Muscle of back (tissue), 11 donors: Measurements from ENCODE around the gene PERCC1. TPM values are rescaled to one million over a fixed set of nuclear protein-coding genes. Genes with fewer than 3 reads are reported as not detected.
A peak's percentile ranks its signal among the peaks of the same experiment; 100 is the strongest.

Experiments
- DNase-seq, 3 donors: peaks; one replicate each; pipeline versions ENCODE4 v3.0.0 to v3.0.0-alpha.2; 2013
- polyA plus RNA-seq, 10 donors: library from polyadenylated mRNA; unstranded; fragments of 120-200 nt; gene quantifications; one replicate each; pipeline ENCODE4 v1.2.1, GENCODE V29; 2013; ENCODE audit not compliant: insufficient read length in 10 of 10

Gene PERCC1
- polyA plus RNA-seq, 10 donors, result 0.18 to 0.29 (median 0.19) TPM; not detected in 7

GRCh38 chr16:1408171-1408837 is 22.6 kb upstream of the PERCC1 start:
- peak; percentile 84 to 95 (median 87) for DNase-seq

- DNase-seq, result no peak
These were observed 18.0 kb upstream of the PERCC1 start for GRCh38 chr16:1412847-1413246.

GRCh38 chr16:1413684-1414531 is 17.0 kb upstream of the PERCC1 start:
- DNase-seq, result peak; percentile 22 to 71 (median 40)

GRCh38 chr16:1414532-1415260 is 16.2 kb upstream of the PERCC1 start, which contains the start of gene UNKL:
Gene UNKL, minus strand, starts transcription at chr16:1414704. Its CDS starts 13 bp downstream, at chr16:1414691.
- DNase-seq, result peak; percentile 30 to 80 (median 73)

GRCh38 chr16:1416521-1416941 is 14.3 kb upstream of the PERCC1 start:
- no peak for DNase-seq

- no peak for DNase-seq
These were observed 10.8 kb upstream of the PERCC1 start for GRCh38 chr16:1420111-1420539.

GRCh38 chr16:1422076-1422475 is 8.8 kb upstream of the PERCC1 start:
- DNase-seq, result no peak

- no peak for DNase-seq
These were observed 6.8 kb upstream of the PERCC1 start for GRCh38 chr16:1424028-1424427.

- DNase-seq, result no peak
These were observed 5.1 kb upstream of the PERCC1 start for GRCh38 chr16:1425616-1426370.

- DNase-seq, result no peak
These were observed 4.0 kb upstream of the PERCC1 start for GRCh38 chr16:1426734-1427471.

GRCh38 chr16:1427473-1428461 is 3.1 kb upstream of the PERCC1 start:
- DNase-seq, result no peak

GRCh38 chr16:1428511-1428910 is 2.4 kb upstream of the PERCC1 start:
- peak in 1 of 3 donors; percentile 62 for DNase-seq

GRCh38 chr16:1429012-1429411 is 1.9 kb upstream of the PERCC1 start:
- no peak for DNase-seq

- DNase-seq, result no peak
These were observed 1.2 kb upstream of the PERCC1 start for GRCh38 chr16:1429631-1430030.

- no peak for DNase-seq
These were observed 592 bp upstream of the PERCC1 start for GRCh38 chr16:1430214-1430758.

GRCh38 chr16:1431497-1432270 is 806 bp downstream of the PERCC1 start:
- no peak for DNase-seq

GRCh38 chr16:1432388-1433262 is 1.7 kb downstream of the PERCC1 start:
- DNase-seq, result no peak

- DNase-seq, result no peak
These were observed 2.3 kb downstream of the PERCC1 start for GRCh38 chr16:1433263-1433560.
